CD8-positive, alpha-beta memory T cell (primary cell): ENCODE measurements around the gene SCAPER. TPM values are rescaled to one million over a fixed set of nuclear protein-coding genes. Genes with fewer than 3 reads are reported as not detected.
"Not testable (repeated sequence)": the region's sequence is repeated elsewhere in the genome, so short reads cannot be mapped to it uniquely, and the experiment has no call there.

Source experiments
- CTCF ChIA-PET: fragments of 350-600 bp; sonication (Branson Sonifier 250); formaldehyde crosslinking; loops from one replicate; lab custom pipeline; 2021; ENCODE audit warnings: antibody characterized with exemption; lab: Charles Lee
- POLR2A ChIA-PET: fragments of 350-600 bp; sonication (Branson Sonifier 250); formaldehyde crosslinking; loops from one replicate; lab custom pipeline; 2021; ENCODE audit warnings: antibody characterized with exemption; lab: Charles Lee
- DNase-seq, 5 donors: peaks; one replicate each; pipeline versions ENCODE4 v3.0.0 to v3.0.0-alpha.2; 2020 to 2022; ENCODE audit warnings: mixed read lengths in 1 of 5
- H3K27ac ChIP-seq: one replicate; pipeline ENCODE4 v1.7.0; 2013; ENCODE audit warnings: low read depth, mild to moderate bottlenecking, low read length, moderate library complexity
- H3K27me3 ChIP-seq: 2 replicates; pipeline ENCODE4 v1.7.0; 2013; ENCODE audit warnings: low read length, mild to moderate bottlenecking; ENCODE audit not compliant: insufficient read depth, poor library complexity, severe bottlenecking
- H3K36me3 ChIP-seq: 2 replicates; pipeline ENCODE4 v1.7.0; 2013; ENCODE audit warnings: mild to moderate bottlenecking, low read length, moderate library complexity; ENCODE audit not compliant: insufficient read depth
- H3K4me1 ChIP-seq: 2 replicates; pipeline ENCODE4 v1.7.0; 2013; ENCODE audit warnings: mild to moderate bottlenecking, low read length, moderate library complexity; ENCODE audit not compliant: insufficient read depth
- H3K4me3 ChIP-seq: 2 replicates; pipeline ENCODE4 v1.7.0; 2013; ENCODE audit warnings: mild to moderate bottlenecking, low read length
- H3K9me3 ChIP-seq: 2 replicates; pipeline ENCODE4 v1.7.0; 2013; ENCODE audit warnings: mild to moderate bottlenecking, low read length
- H3K27ac Mint-ChIP-seq, 8 donors: one replicate each; pipeline ENCODE4 v1.8.0; 2020 to 2021; ENCODE audit warnings: mixed read lengths in 8 of 8, mild to moderate bottlenecking in 6 of 8, inconsistent platforms in 3 of 8, moderate library complexity in 3 of 8
- H3K27me3 Mint-ChIP-seq, 2 donors: one replicate each; pipeline ENCODE4 v1.8.0; 2020 to 2021; ENCODE audit warnings: mixed read lengths in 2 of 2, mild to moderate bottlenecking in 1 of 2, moderate library complexity in 1 of 2
- H3K36me3 Mint-ChIP-seq, 3 donors: one replicate each; pipeline ENCODE4 v1.8.0; 2020 to 2021; ENCODE audit warnings: mixed read lengths in 3 of 3, inconsistent platforms in 1 of 3, mild to moderate bottlenecking in 1 of 3
- H3K4me1 Mint-ChIP-seq, 3 donors: one replicate each; pipeline ENCODE4 v1.8.0; 2020 to 2021; ENCODE audit warnings: mixed read lengths in 3 of 3, inconsistent platforms in 1 of 3, mild to moderate bottlenecking in 1 of 3
- H3K4me3 Mint-ChIP-seq, 7 donors: one replicate each; pipeline ENCODE4 v1.8.0; 2020 to 2021; ENCODE audit warnings: mixed read lengths in 7 of 7, mild to moderate bottlenecking in 6 of 7, moderate library complexity in 4 of 7, inconsistent platforms in 2 of 7
- H3K9me3 Mint-ChIP-seq, 5 donors: one replicate each; pipeline ENCODE4 v1.8.0; 2020 to 2022; ENCODE audit warnings: mixed read lengths in 5 of 5, mild to moderate bottlenecking in 3 of 5, moderate library complexity in 2 of 5, inconsistent platforms in 1 of 5
- polyA plus RNA-seq: library from polyadenylated mRNA; unstranded; fragments of 300-500 nt; fragmentation: Illumina TruSeq; gene quantifications from one replicate; pipeline ENCODE4 v1.2.3, GENCODE V29; 2021
- total RNA-seq, 2 experiments: library from RNA; stranded (reverse); gene quantifications; one replicate each; pipeline ENCODE4 v1.2.3, GENCODE V29; 2021

Gene SCAPER
- total and polyA plus RNA-seq, 3 experiments from 2014 or later, result 15.5 to 26.6 (median 16.0) TPM

DNA sequence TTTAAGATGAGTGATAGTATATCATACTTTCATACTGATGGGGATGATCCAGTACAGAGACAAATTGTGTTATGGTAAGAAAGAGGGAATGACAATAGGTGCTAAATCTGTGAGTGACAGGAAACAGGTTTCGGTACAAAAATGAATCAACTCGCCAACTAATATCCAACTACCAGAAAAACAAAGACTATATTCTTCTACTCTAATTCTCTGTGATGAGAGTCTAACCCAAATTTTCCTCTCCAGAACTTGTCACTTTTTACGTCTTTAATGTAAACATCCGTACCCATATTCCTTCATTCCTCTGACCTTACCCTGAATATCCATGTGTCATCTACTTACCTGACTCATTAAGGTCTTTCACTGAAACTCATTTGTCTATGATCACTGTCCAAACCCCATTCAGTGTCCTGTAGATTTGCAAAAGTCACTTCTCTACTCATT is 39.6 kb downstream of the SCAPER start:
- POLR2A ChIA-PET, result no interaction called here
- H3K9me3 Mint-ChIP-seq, result no peaks in the 10 kb centered on the region
- no peak overlapping the region for H3K4me3 Mint-ChIP-seq
- H3K27ac ChIP-seq, result no peak overlapping the region
- no peaks in the 10 kb centered on the region for H3K4me1 ChIP-seq
- DNase-seq, result no peak
- H3K27me3 Mint-ChIP-seq, result no peaks in the 10 kb centered on the region
- peaks cover 37 to 59% (median 45%) of the 10 kb centered on the region in 3 donors for H3K4me1 Mint-ChIP-seq
- H3K36me3 Mint-ChIP-seq, result peaks cover 0 to 8% (median 4%) of the 10 kb centered on the region in 3 donors
- no peak overlapping the region for H3K4me3 ChIP-seq
- no peaks in the 10 kb centered on the region for H3K27me3 ChIP-seq
- H3K27ac Mint-ChIP-seq, result no peak overlapping the region
- CTCF ChIA-PET, result no interaction called here
- H3K36me3 ChIP-seq, result no peaks in the 10 kb centered on the region
- H3K9me3 ChIP-seq, result no peaks in the 10 kb centered on the region

- no peaks in the 10 kb centered on the region for H3K27me3 ChIP-seq
- H3K4me3 ChIP-seq, result no peak overlapping the region
- Mint-ChIP-seq H3K4me3 (no peak overlapping the region), H3K36me3 (peaks cover 0 to 6% (median 2%) of the 10 kb centered on the region in 3 donors), H3K9me3 (no peaks in the 10 kb centered on the region), H3K4me1 (peaks cover 37 to 54% (median 45%) of the 10 kb centered on the region in 3 donors), H3K27me3 (no peaks in the 10 kb centered on the region), H3K27ac (no peak overlapping the region)
- H3K36me3 ChIP-seq, result no peaks in the 10 kb centered on the region
- no peaks in the 10 kb centered on the region for H3K9me3 ChIP-seq
- no peak overlapping the region for H3K27ac ChIP-seq
- ChIA-PET CTCF (no interaction called here), POLR2A (no interaction called here)
- H3K4me1 ChIP-seq, result no peaks in the 10 kb centered on the region
- no peak for DNase-seq
Measured at GRCh38 chr15:76864586-76864985, 40.6 kb downstream of the SCAPER start.

DNA sequence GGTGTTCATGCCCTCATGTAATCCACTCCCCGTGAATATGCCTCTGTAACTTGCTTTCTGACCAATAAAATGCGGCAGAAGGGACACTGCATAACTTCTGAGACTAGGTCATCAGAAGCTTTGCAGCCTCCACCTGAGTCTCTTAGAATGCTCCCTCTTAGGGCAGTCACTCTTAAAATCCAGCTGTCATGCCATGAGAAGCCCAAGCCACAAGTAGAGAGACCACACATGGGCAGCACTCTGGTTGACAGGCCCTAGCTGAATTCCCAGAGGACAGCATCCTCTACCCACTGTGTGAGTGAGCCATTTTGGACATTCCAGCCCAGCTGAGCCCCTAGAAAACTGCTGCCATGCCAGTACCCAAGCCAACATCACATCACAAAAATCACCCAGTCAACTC is 41.4 kb downstream of the SCAPER start:
- Histone ChIP-seq H3K36me3 (no peaks in the 10 kb centered on the region), H3K4me1 (no peaks in the 10 kb centered on the region), H3K27ac (no peak overlapping the region), H3K9me3 (no peaks in the 10 kb centered on the region), H3K4me3 (no peak overlapping the region), H3K27me3 (no peaks in the 10 kb centered on the region)
- ChIA-PET POLR2A (no interaction called here), CTCF (interaction anchor here (0.7 kb wide), 1 partner anchor 13 kb away, joined by 3 read pairs; no protein-coding TSS in a partner anchor)
- H3K27me3 Mint-ChIP-seq, result no peaks in the 10 kb centered on the region
- H3K4me1 Mint-ChIP-seq, result peaks cover 36 to 47% (median 39%) of the 10 kb centered on the region in 3 donors
- no peak overlapping the region for H3K4me3 Mint-ChIP-seq
- DNase-seq, result no peak
- peak overlapping the region in 1 of 8 donors; percentile 14 for H3K27ac Mint-ChIP-seq
- H3K36me3 Mint-ChIP-seq, result peaks cover 0 to 8% (median 1%) of the 10 kb centered on the region in 3 donors
- H3K9me3 Mint-ChIP-seq, result no peaks in the 10 kb centered on the region

GRCh38 chr15:76863123-76863522 is 42.0 kb downstream of the SCAPER start:
- Mint-ChIP-seq H3K36me3 (peaks cover 0 to 11% (median 0%) of the 10 kb centered on the region in 3 donors), H3K27me3 (no peaks in the 10 kb centered on the region), H3K9me3 (no peaks in the 10 kb centered on the region), H3K4me1 (peaks cover 36 to 47% (median 41%) of the 10 kb centered on the region in 3 donors), H3K27ac (no peak overlapping the region), H3K4me3 (no peak overlapping the region)
- ChIA-PET CTCF (interaction anchor here (0.6 to 0.7 kb wide), 2 partner anchors 14 to 41 kb away, joined by 3 read pairs; no protein-coding TSS in a partner anchor), POLR2A (no interaction called here)
- Histone ChIP-seq H3K27ac (no peak overlapping the region), H3K27me3 (no peaks in the 10 kb centered on the region), H3K4me1 (no peaks in the 10 kb centered on the region), H3K4me3 (no peak overlapping the region), H3K9me3 (no peaks in the 10 kb centered on the region), H3K36me3 (no peaks in the 10 kb centered on the region)
- DNase-seq, result no peak

DNA sequence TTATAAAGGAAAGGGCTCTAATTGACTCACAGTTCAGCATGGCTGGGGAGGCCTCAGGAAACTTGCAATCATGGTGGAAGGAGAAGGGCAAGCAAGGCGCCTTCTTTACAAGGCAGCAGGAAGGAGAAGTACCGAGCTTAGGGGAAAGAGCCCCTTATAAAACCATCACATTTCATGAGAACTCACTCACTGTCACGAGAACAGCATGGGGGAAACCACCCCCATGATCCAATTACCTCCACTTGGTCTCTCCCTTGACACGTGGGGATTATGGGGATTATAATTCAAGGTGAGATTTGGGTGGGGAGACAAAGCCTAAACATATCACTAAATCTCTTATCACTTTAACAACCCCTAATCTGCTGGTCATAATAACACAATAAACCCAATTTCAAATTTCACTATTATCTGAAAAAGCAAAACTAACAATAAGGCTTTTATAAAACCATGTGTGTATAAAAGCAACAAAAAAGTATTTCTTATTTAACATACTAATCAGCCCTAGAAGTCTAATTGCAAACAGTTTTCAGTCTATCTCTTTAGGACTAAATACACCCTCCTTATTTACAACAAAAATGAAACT is 43.2 kb downstream of the SCAPER start:
- no peak overlapping the region for H3K4me3 ChIP-seq
- ChIA-PET CTCF (no interaction called here), POLR2A (no interaction called here)
- H3K36me3 ChIP-seq, result no peaks in the 10 kb centered on the region
- Mint-ChIP-seq H3K4me1 (peaks cover 32 to 43% (median 41%) of the 10 kb centered on the region in 3 donors), H3K4me3 (no peak overlapping the region), H3K27me3 (no peaks in the 10 kb centered on the region), H3K27ac (peak overlapping the region in 4 of 8 donors; percentile 19 to 80 (median 67)), H3K36me3 (peaks cover 0 to 14% (median under 1%) of the 10 kb centered on the region in 3 donors), H3K9me3 (no peaks in the 10 kb centered on the region)
- no peaks in the 10 kb centered on the region for H3K9me3 ChIP-seq
- no peaks in the 10 kb centered on the region for H3K27me3 ChIP-seq
- H3K27ac ChIP-seq, result no peak overlapping the region
- H3K4me1 ChIP-seq, result no peaks in the 10 kb centered on the region
- no peak for DNase-seq

DNA sequence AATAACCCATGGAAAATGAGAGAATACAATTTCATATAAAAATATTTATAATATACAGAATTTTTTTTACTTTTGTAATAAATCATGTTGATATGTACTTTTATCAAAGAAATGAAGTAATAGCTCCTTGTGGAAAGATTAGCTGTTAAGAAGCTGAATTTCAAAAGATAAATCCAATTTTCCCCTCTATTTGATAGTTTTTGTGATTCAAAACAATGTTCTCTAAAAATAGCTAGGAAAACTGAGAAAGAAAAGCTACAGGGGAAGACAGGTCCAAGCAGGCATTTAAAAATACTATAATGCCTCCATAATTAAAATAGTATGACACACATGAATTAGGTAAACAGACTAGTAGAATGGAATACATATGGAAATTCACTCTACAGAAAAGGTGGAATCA is 44.9 kb downstream of the SCAPER start:
- Histone ChIP-seq H3K27me3 (no peaks in the 10 kb centered on the region), H3K36me3 (no peaks in the 10 kb centered on the region), H3K4me3 (no peak overlapping the region), H3K9me3 (no peaks in the 10 kb centered on the region), H3K27ac (no peak overlapping the region), H3K4me1 (no peaks in the 10 kb centered on the region)
- Mint-ChIP-seq H3K4me1 (peaks cover 26 to 32% (median 29%) of the 10 kb centered on the region in 3 donors), H3K27ac (peak overlapping the region in 1 of 8 donors; percentile 19), H3K36me3 (peaks cover 11 to 26% (median 11%) of the 10 kb centered on the region in 3 donors), H3K27me3 (no peaks in the 10 kb centered on the region), H3K4me3 (no peak overlapping the region), H3K9me3 (peaks cover 0 to 2% (median 0%) of the 10 kb centered on the region in 5 donors)
- CTCF ChIA-PET, result no interaction called here
- POLR2A ChIA-PET, result no interaction called here
- DNase-seq, result no peak

GRCh38 chr15:76850367-76850766 is 54.8 kb downstream of the SCAPER start:
- DNase-seq, H3K27me3 Mint-ChIP-seq, H3K4me3 Mint-ChIP-seq, H3K4me1 ChIP-seq, H3K9me3 ChIP-seq, H3K4me3 ChIP-seq, H3K27me3 ChIP-seq, H3K27ac ChIP-seq, H3K27ac Mint-ChIP-seq, POLR2A ChIA-PET, CTCF ChIA-PET, H3K36me3 ChIP-seq: not testable (repeated sequence)
- Mint-ChIP-seq H3K4me1 (peaks cover 14 to 31% (median 16%) of the 10 kb centered on the region in 3 donors), H3K9me3 (peaks cover 16 to 23% (median 22%) of the 10 kb centered on the region in 5 donors), H3K36me3 (peaks cover 39 to 67% (median 64%) of the 10 kb centered on the region in 3 donors)

DNA sequence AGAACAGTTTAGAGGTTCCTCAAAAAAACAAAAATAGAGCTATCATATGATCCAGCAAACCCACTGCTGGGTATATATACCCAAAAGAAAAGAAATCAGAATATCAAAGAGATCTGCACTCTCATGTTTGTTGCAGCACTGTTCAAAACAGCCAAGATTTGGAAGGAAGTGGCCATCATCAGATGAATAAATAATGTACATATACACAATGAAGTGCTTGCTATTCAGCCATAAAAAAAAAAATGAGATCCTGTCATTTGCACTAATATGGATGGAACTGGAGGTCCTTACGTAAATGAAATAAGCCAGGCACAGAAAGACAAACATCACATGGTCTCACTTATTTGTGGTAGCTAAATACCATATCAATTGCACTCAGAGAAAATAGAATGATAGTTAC is 58.4 kb downstream of the SCAPER start:
- no peak for DNase-seq
- Histone ChIP-seq H3K9me3 (no peaks in the 10 kb centered on the region), H3K4me3 (no peak overlapping the region), H3K4me1 (no peaks in the 10 kb centered on the region), H3K27me3 (no peaks in the 10 kb centered on the region), H3K27ac (no peak overlapping the region), H3K36me3 (no peaks in the 10 kb centered on the region)
- H3K4me1 Mint-ChIP-seq, result peaks cover 22 to 44% (median 33%) of the 10 kb centered on the region in 3 donors
- peaks cover 20 to 38% (median 30%) of the 10 kb centered on the region in 3 donors for H3K36me3 Mint-ChIP-seq
- POLR2A ChIA-PET, result no interaction called here
- H3K9me3 Mint-ChIP-seq, result peaks cover 4 to 9% (median 4%) of the 10 kb centered on the region in 5 donors
- peak overlapping the region in 1 of 8 donors; percentile 4 for H3K27ac Mint-ChIP-seq
- no peaks in the 10 kb centered on the region for H3K27me3 Mint-ChIP-seq
- no peak overlapping the region for H3K4me3 Mint-ChIP-seq
- CTCF ChIA-PET, result no interaction called here
